RWPE2 (cell line): Measurements from ENCODE around the gene GFOD1.
"Not testable (repeated sequence)": the region's sequence is repeated elsewhere in the genome, so short reads cannot be mapped to it uniquely, and the experiment has no call there.

Experiments
- ATAC-seq: fragments of 200-7000 bp; cut with Tn5 transposase; 3 replicates; pipeline ENCODE4 v1.9.1; 2021; ENCODE audit warnings: low read depth
- DNase-seq: peaks from one replicate; pipeline ENCODE4 v3.0.0-alpha.2; 2020; ENCODE audit warnings: low spot score
- H3K27ac ChIP-seq: fragments of 450-650 bp; 2 replicates; pipeline ENCODE4 v1.5.1; 2017; ENCODE audit warnings: mild to moderate bottlenecking; ENCODE audit not compliant: poor library complexity, severe bottlenecking
- H3K27me3 ChIP-seq: fragments of 250-450 bp; sonication (Bioruptor Pico); 2 replicates; pipeline ENCODE4 v1.5.1; 2021; ENCODE audit warnings: mild to moderate bottlenecking, moderate library complexity; ENCODE audit not compliant: insufficient read depth, poor library complexity, severe bottlenecking
- H3K36me3 ChIP-seq: fragments of 250-450 bp; sonication (Bioruptor Pico); 2 replicates; pipeline ENCODE4 v1.5.1; 2020; ENCODE audit warnings: low read depth, mild to moderate bottlenecking, moderate library complexity
- H3K4me1 ChIP-seq: fragments of 250-450 bp; sonication (Bioruptor Pico); 2 replicates; pipeline ENCODE4 v1.5.1; 2021; ENCODE audit warnings: mild to moderate bottlenecking, moderate library complexity; ENCODE audit not compliant: insufficient read depth, poor library complexity, severe bottlenecking
- H3K4me3 ChIP-seq: fragments of 250-450 bp; sonication (Bioruptor Pico); 2 replicates; pipeline ENCODE4 v1.5.1; 2021; ENCODE audit warnings: mild to moderate bottlenecking, moderate library complexity; ENCODE audit not compliant: severe bottlenecking
- H3K9me3 ChIP-seq: fragments of 250-450 bp; sonication (Bioruptor Pico); 2 replicates; pipeline ENCODE4 v1.5.1; 2021; ENCODE audit warnings: mild to moderate bottlenecking, moderate library complexity; ENCODE audit not compliant: severe bottlenecking
- TF ChIP-seq, protein P1 (sequence below): fragments of 450-650 bp; IDR thresholded peaks from one replicate; pipeline ENCODE4 v1.5.1; 2017; ENCODE audit warnings: mild to moderate bottlenecking, moderate library complexity; ENCODE audit not compliant: poor library complexity, severe bottlenecking

GFOD1 gene

DNA sequence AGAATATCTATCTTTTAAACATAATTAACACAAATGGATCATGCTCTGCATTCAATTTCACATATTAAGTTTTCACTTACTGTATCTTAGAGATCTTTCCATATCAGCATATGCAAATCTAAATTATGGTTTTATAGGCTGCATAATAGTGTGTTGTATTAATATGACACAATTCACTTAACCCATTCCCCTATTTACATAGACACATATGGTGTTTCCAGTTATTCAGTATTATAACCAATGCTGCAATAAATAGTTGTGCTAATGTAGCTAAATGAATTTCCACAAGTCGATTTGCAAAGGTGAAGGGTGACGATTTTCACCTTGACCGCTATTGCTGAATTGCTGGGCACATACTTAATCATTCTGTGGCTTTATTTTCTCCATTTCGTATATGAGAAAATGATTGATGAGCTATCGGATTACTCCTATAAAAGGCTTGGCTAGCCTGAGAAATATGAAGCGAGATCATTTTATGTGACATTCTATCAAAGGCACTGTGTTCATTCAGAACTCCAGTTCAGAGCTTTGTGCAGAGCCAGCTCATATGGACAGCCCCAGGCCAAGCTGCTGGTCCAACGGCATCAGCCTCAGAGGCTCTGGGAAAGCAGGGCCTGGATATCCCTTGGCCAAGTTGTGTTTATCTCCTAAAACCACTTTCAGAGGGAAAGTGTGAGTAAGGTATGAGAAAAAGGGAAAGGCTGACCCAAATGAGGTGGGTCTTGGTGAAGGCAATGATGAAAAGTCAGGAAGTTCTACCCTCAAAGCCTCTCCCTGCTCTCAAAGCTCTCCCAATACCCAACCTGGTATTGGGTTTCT, 50.8 kb downstream of the GFOD1 start:
- Histone ChIP-seq H3K27ac (no peak overlapping the region), H3K4me1 (no peaks in the 10 kb centered on the region), H3K27me3 (no peaks in the 10 kb centered on the region), H3K9me3 (no peaks in the 10 kb centered on the region), H3K36me3 (no peaks in the 10 kb centered on the region), H3K4me3 (no peak overlapping the region)
- TF ChIP-seq, protein P1, sequence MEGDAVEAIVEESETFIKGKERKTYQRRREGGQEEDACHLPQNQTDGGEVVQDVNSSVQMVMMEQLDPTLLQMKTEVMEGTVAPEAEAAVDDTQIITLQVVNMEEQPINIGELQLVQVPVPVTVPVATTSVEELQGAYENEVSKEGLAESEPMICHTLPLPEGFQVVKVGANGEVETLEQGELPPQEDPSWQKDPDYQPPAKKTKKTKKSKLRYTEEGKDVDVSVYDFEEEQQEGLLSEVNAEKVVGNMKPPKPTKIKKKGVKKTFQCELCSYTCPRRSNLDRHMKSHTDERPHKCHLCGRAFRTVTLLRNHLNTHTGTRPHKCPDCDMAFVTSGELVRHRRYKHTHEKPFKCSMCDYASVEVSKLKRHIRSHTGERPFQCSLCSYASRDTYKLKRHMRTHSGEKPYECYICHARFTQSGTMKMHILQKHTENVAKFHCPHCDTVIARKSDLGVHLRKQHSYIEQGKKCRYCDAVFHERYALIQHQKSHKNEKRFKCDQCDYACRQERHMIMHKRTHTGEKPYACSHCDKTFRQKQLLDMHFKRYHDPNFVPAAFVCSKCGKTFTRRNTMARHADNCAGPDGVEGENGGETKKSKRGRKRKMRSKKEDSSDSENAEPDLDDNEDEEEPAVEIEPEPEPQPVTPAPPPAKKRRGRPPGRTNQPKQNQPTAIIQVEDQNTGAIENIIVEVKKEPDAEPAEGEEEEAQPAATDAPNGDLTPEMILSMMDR = no peak
- ATAC-seq (no peak), DNase-seq (no peak)

DNA sequence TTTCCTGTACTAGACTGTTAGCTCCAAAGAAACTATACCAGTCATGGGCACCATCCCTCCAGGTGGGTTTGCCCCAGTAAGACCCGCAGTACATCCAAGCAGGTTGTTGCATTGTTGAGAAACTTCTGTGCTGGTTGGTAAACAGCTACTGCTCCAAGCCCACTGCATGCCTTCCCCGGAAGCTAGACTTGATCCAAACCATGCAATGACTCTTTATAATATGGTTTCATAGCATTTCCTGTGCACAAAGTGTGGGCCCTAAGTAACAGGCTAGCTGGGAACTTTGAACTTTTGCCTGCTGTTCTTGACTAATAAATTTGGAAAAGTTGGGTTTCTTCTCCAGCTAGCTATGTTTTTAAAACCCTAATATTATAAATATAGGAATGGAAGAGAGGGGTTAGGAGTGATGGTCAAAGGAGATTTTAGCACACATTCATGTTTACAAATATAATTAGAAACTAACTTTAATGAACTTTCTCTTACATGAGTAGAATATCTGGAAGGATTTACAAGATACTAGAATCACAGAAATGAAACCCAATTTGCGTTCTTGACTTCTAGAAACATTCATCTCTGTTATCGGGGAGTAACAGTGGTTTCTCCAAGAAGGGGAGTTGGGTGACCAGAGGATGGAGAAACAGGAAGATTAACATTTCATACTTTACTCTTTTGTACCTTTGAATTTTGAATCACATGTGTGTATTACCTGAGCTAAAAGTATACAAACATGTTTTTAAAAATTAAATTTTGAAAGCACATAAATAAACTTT, 51.7 kb downstream of the GFOD1 start:
- no peak for ATAC-seq
- no peak overlapping the region for H3K27ac ChIP-seq
- no peak for DNase-seq
- H3K9me3 ChIP-seq = no peaks in the 10 kb centered on the region
- H3K4me3 ChIP-seq = no peak overlapping the region
- TF ChIP-seq, protein P1 = no peak
- no peaks in the 10 kb centered on the region for H3K36me3 ChIP-seq
- H3K4me1 ChIP-seq = no peaks in the 10 kb centered on the region
- no peaks in the 10 kb centered on the region for H3K27me3 ChIP-seq

DNA sequence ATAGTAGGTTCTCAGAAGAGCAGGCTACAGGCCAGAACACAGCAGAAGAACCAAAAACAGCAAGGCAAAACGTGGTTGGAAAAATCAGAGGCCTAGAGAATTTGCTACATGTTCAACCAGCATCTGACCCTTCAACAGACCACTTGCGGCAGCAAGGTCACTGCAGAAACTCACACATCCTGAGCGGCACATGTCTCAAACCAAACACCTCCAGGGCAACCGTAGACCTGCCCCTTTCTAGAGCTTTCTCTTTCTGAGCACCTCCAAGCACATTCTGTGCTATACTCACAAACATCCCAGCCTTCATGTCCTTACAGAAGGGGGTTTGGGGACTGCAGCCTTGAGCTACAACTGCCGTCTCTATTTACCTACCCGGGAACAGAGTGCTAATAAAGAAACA, 52.6 kb downstream of the GFOD1 start:
- ATAC-seq (no peak), DNase-seq (no peak)
- H3K9me3 ChIP-seq = no peaks in the 10 kb centered on the region
- H3K27me3 ChIP-seq = no peaks in the 10 kb centered on the region
- no peaks in the 10 kb centered on the region for H3K4me1 ChIP-seq
- H3K27ac ChIP-seq = no peak overlapping the region
- H3K36me3 ChIP-seq = no peaks in the 10 kb centered on the region
- no peak overlapping the region for H3K4me3 ChIP-seq
- TF ChIP-seq, protein P1 = no peak

DNA sequence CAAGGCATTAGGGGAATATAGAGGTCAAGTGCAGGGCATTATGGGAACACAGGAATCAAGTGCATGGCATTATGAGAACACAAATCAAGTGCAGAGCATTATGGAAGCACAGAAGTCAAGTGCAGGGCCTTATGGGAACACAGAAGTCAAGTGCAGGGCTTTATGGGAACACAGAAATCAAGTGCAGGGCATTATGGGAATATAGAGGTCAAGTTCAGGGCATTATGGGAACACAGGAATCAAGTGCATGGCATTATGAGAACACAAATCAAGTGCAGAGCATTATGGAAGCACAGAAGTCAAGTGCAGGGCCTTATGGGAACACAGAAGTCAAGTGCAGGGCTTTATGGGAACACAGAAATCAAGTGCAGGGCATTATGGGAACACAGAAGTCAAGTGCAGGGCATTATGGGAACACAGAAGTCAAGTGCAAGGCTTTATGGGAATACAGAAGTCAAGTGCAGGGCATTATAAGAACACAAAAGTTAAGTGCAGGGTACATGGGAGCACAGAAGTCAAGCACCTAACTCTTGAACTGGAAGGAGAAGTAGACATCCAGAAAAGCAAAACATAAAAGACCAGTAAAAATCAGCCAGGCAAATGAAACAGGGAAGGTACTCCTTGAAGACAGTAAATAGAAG, 53.1 kb downstream of the GFOD1 start:
- not testable (repeated sequence) for H3K4me3 ChIP-seq, H3K36me3 ChIP-seq, H3K4me1 ChIP-seq, DNase-seq, H3K27ac ChIP-seq, H3K27me3 ChIP-seq, H3K9me3 ChIP-seq, ATAC-seq

DNA sequence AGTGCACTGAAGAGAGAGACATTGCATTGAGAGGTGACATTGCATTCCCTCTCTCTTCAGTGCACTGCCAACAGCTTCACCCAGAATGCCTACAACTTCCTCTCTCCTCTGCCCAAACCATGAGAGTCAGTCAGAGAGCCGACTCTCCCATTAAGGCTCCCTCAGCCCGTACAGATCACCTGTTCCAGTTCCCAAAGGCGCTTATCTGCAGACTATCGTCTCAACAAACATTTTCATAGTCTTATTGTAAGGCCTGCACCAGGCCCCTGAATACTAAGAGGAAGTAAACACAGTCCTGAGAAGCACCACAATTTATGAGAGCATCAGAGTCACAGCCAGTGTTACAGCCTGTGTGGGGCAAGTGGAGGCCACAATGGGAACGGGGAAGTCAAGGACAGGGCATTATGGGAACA, 53.7 kb downstream of the GFOD1 start:
- Histone ChIP-seq H3K4me1 (no peaks in the 10 kb centered on the region), H3K36me3 (no peaks in the 10 kb centered on the region), H3K9me3 (no peaks in the 10 kb centered on the region), H3K4me3 (no peak overlapping the region), H3K27me3 (no peaks in the 10 kb centered on the region), H3K27ac (no peak overlapping the region)
- ATAC-seq (no peak), DNase-seq (no peak)
- TF ChIP-seq, protein P1 = no peak
